GM19238 (cell line): Measurements from ENCODE around the gene TEKT3.

ENCODE experiments used
- DNase-seq: peaks from one replicate; pipeline ENCODE4 v3.0.0; 2011; ENCODE audit warnings: low spot score; ENCODE audit not compliant: insufficient read length

TEKT3 gene

DNA sequence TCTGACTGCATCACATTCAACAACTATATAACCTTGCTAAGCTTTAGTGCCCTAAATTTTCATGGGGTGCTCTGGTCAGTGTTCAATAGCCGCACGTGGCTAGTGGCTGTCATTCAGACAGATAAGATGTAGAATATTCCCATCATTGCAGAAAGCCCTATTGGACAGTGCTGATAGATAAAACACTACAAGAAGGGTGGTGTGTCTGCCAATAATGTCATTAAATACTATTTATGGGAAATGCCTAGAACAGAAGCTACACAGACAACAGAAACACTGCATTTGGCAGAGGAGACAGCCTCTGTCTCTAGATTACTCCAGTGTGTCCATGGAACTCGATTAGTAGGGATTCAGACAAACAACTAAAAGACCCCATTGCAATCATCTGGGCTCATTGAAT, 47.8 kb downstream of the TEKT3 start:
- no peak for DNase-seq

- no peak for DNase-seq
These were observed 49.6 kb downstream of the TEKT3 start for GRCh38 chr17:15291674-15292361.

- no peak for DNase-seq
These were observed 50.8 kb downstream of the TEKT3 start for GRCh38 chr17:15290605-15291004.

DNA sequence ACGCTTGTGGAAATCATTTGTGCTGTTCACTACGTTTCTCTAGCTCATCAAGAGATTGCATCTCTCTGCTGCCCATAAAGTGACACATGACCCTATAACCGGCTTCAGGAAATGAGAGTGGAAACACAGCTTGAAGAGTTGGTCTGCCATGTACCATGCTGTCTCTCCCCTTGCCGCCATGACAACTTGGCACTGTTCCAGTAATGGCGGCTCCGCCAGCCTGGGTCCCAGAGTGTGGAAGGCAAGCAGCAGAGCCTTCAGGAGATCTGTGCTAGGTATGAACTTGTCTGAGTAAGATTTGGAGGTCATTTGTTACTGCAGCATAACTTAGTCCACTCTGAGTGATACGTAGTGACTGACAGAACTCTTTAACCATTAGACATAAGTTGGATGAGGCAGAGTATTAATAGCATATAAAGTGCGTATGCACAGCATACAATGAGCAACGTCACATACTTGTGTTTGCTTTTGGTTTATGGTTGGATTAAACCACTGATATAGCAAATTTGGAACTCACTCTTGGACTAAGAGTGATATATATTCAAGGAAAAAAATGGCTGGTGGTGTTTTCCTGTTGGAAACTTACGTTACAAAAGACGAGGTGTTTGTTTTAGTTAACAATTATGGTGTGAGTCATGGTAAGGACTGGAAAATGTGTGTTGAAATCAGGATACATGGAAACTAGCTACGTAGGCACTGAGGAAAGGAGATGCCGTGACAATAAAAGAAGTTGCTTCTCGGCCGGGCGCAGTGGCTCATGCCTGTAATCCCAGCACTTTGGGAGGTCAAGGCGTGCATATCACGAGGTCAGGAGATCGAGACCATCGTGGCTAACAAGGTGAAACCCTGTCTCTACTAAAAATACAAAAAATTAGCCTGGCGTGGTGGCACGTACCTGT, 51.9 kb downstream of the TEKT3 start:
- DNase-seq = no peak

GRCh38 chr17:15288859-15289258, 52.5 kb downstream of the TEKT3 start:
- no peak for DNase-seq

- DNase-seq = no peak
These were observed 53.7 kb downstream of the TEKT3 start for GRCh38 chr17:15287538-15288267.

GRCh38 chr17:15285466-15285865, 55.9 kb downstream of the TEKT3 start:
- no peak for DNase-seq

GRCh38 chr17:15284537-15284936, 56.9 kb downstream of the TEKT3 start:
- no peak for DNase-seq

GRCh38 chr17:15284107-15284506, 57.3 kb downstream of the TEKT3 start:
- DNase-seq = no peak

DNA sequence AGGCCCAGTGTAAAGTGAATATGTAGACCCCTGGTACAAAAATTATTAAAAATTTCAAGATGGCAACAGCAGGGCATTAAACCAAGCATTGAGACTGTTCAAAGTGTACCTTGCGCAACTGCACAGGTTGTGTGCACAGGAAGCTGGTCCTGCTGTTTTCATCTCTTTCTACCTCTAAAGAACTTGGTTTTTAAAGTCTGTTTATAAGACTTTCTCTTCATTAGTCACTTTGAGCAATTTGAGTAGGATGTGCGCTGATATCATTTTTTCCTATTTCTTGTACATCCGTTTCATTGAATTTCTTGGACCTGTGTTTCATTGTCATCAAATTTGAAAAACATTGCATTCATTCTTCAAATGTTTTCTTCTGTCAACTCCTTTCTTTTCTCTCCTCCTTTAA, 59.5 kb downstream of the TEKT3 start:
- DNase-seq = no peak

DNA sequence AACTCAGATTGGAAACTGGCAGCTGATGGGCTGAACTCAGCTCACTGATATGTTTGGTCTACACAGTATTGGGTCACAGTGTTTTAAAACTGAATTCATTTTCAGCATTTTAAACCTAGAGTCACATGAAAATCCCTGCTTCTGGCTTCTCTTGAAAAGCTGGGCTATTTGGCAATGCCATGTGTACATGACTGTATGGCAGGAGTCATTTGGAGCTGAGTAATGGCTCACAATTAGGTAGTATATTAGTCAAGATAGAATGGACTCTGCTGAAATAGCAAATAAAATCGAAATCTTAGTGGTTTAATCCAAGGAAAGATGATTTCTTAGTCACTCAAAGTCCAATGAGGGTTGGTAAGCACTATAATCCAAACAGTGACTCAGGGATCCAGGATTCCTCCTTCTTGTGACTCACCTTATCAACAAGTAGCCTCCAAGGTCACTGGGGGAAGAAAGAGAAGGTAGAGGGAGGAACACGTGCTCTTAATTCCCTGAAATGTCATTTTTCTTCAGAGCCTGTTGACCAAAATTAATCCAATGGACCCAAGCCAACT, 62.4 kb downstream of the TEKT3 start:
- DNase-seq = no peak

DNA sequence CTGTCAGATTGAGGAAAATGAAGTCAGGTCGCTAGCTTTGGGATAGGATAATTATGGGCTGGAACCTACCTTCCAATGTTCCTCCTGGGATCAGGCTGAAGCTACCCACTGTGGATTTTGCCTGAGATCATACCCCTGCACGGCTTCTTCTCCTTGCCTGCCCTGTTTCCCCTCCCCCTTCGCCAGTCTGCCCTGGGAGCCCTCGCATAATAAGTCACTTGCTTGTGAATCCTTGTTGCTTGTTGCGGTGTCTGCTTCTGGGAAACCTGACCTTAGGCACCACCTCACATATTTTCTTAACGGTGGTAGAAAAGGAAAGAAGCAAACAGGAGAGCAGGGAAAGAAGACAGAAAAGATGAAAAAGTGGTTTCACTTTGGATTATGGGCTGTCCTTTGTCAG, 63.0 kb downstream of the TEKT3 start:
- no peak for DNase-seq

GRCh38 chr17:15274017-15274416, 67.4 kb downstream of the TEKT3 start:
- DNase-seq = no peak

- DNase-seq = no peak
These were observed 68.1 kb downstream of the TEKT3 start for GRCh38 chr17:15273141-15273793.

- DNase-seq = no peak
These were observed 69.7 kb downstream of the TEKT3 start for GRCh38 chr17:15271741-15272140.

DNA sequence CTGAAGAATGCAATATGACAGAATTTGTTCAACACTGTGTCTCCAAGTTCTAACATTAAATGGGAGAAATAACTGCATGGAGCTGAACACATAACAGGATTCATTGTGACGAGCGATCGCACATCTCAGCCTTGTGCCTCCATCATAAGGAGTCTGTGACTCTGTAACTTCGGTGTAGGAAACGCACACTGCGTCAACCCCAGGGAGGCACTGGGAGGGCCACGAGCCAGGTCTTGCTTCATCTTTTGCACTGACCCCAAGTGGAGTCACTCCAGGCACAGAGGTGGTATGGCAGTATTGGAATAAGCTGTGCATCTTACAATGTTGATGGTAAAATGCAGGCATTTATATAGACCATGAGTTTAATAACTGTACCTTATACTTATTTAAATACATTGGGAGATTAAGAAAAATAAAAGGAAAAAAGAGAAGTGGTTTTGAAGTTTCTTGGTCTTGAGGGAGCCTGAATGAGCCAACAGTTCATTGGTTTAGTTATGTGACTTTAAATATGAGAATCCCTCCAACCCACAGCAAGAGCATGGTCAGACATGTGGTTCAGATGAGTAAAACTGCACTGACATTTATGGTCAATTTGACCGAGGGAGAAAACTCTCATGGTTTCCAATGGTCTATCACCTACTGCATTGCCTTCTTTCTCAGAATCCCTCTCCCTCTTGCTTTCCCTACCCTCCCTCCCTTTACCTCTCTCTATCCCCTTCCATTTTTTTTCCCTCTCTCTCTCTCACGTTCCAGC, 70.6 kb downstream of the TEKT3 start:
- no peak for DNase-seq

- no peak for DNase-seq
These were observed 71.7 kb downstream of the TEKT3 start for GRCh38 chr17:15269780-15270089.

GRCh38 chr17:15269087-15269779, 72.2 kb downstream of the TEKT3 start:
- DNase-seq = no peak

DNA sequence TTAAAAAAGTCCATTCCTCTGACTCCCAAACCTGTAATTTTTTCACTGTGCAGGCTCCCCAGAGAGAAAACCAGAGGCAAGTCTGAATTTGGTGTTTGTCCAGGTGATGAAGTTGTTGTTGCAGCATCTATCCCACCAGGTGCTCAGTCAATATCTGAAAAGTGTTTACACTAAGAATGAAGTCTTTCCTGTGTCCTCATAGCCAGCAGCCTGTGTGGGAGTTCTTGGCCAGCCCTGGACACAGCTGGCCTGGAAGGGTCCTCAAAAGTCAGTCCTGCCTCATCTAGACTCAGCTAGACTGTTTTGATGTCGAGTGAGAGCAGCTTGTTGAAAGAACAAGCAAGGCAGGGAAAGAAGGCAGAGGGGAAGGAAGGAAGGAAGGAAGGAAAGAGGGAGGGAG, 72.9 kb downstream of the TEKT3 start:
- DNase-seq = no peak

- DNase-seq = no peak
These were observed 73.4 kb downstream of the TEKT3 start for GRCh38 chr17:15267996-15268395.
